ENCODE results near the gene GSTK1. TPM values are rescaled to one million over a fixed set of nuclear protein-coding genes. Genes with fewer than 3 reads are reported as not detected.

Gene GSTK1
- total RNA-seq, 6 donors from 2014 or later = 140 to 194 (median 158) TPM

DNA sequence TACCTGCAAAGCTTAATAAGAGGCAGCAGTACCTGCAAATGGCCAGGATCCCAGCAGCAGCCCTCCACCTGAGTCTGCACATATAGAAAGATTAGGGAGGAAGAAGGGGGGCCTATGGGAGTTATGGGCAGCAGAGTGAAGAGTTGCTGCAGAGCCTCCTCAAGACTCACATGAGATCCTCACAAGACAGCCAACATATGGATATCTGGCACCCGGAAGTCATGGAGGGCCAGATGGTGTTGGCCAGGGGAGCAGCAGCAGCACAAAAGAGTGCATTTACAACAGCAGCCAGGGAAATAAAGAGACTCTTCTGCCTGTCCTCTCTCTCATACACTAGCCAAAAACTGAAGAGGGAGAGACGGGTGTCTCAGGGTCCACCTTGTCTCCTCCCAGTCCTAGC is 45.4 kb upstream of the GSTK1 start:
- DNase-seq (no peak), ATAC-seq (ENCODE audit: low FRiP score in 2 of 2) (no peak)
- H3K36me3 ChIP-seq = no peaks in the 10 kb centered on the region
- H3K27me3 ChIP-seq = no peaks in the 10 kb centered on the region
- H3K27ac ChIP-seq = no peak overlapping the region
- no peaks in the 10 kb centered on the region for H3K4me1 ChIP-seq
- TF ChIP-seq, protein P1, sequence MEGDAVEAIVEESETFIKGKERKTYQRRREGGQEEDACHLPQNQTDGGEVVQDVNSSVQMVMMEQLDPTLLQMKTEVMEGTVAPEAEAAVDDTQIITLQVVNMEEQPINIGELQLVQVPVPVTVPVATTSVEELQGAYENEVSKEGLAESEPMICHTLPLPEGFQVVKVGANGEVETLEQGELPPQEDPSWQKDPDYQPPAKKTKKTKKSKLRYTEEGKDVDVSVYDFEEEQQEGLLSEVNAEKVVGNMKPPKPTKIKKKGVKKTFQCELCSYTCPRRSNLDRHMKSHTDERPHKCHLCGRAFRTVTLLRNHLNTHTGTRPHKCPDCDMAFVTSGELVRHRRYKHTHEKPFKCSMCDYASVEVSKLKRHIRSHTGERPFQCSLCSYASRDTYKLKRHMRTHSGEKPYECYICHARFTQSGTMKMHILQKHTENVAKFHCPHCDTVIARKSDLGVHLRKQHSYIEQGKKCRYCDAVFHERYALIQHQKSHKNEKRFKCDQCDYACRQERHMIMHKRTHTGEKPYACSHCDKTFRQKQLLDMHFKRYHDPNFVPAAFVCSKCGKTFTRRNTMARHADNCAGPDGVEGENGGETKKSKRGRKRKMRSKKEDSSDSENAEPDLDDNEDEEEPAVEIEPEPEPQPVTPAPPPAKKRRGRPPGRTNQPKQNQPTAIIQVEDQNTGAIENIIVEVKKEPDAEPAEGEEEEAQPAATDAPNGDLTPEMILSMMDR (IDR thresholded peaks at IDR 0.05) = no peak
- TF ChIP-seq POLR2A (IDR thresholded peaks at IDR 0.05) = no peak
- TF ChIP-seq POLR2AphosphoS5 (IDR thresholded peaks at IDR 0.05) = no peak
- no peak for TF ChIP-seq EP300 (IDR thresholded peaks at IDR 0.05)
- no peaks in the 10 kb centered on the region for H3K9me3 ChIP-seq
- WGBS, 2 donors = 86 to 93% methylated on average over 2 of the region's 2 CpGs
- H3K4me3 ChIP-seq = no peak overlapping the region

GRCh38 chr7:143221286-143221685 is 42.0 kb upstream of the GSTK1 start:
- no peak for DNase-seq
- Histone ChIP-seq H3K4me1 (no peaks in the 10 kb centered on the region), H3K27ac (no peak overlapping the region), H3K9me3 (no peaks in the 10 kb centered on the region), H3K4me3 (no peak overlapping the region), H3K27me3 (no peaks in the 10 kb centered on the region), H3K36me3 (no peaks in the 10 kb centered on the region)
- no peak for ATAC-seq (ENCODE audit: low FRiP score in 2 of 2)
- TF ChIP-seq, protein P1 (IDR thresholded peaks at IDR 0.05) = no peak
- no peak for TF ChIP-seq POLR2A (IDR thresholded peaks at IDR 0.05)
- no peak for TF ChIP-seq EP300 (IDR thresholded peaks at IDR 0.05)
- TF ChIP-seq POLR2AphosphoS5 (IDR thresholded peaks at IDR 0.05) = no peak
- WGBS, 2 donors = 70 to 73% methylated on average over 2 of the region's 2 CpGs

GRCh38 chr7:143221737-143222136 is 41.5 kb upstream of the GSTK1 start, which contains the start of gene TAS2R40:
Gene TAS2R40, plus strand, starts transcription at chr7:143222037. Its CDS starts 42 bp downstream, at chr7:143222079.
- WGBS, 2 donors = 85 to 88% methylated on average over 3 of the region's 3 CpGs
- no peaks in the 10 kb centered on the region for H3K9me3 ChIP-seq
- peak within 1 kb of the TSS; percentile 55 to 81 (median 67) for H3K27ac ChIP-seq
- DNase-seq (no peak), ATAC-seq (ENCODE audit: low FRiP score in 2 of 2) (no peak)
- H3K36me3 ChIP-seq = no peaks in the 10 kb centered on the region
- no peak within 1 kb of the TSS for H3K4me3 ChIP-seq
- H3K27me3 ChIP-seq = no peaks in the 10 kb centered on the region
- no peak for TF ChIP-seq EP300 (IDR thresholded peaks at IDR 0.05)
- no peak for TF ChIP-seq POLR2AphosphoS5 (IDR thresholded peaks at IDR 0.05)
- TF ChIP-seq POLR2A (IDR thresholded peaks at IDR 0.05) = no peak
- TF ChIP-seq, protein P1 (IDR thresholded peaks at IDR 0.05) = no peak
- H3K4me1 ChIP-seq = no peaks in the 10 kb centered on the region

GRCh38 chr7:143222782-143223181 is 40.5 kb upstream of the GSTK1 start:
- WGBS, 2 donors = 43 to 52% methylated on average over 7 of the region's 7 CpGs
- Histone ChIP-seq H3K9me3 (no peaks in the 10 kb centered on the region), H3K36me3 (no peaks in the 10 kb centered on the region), H3K4me1 (peaks cover 0 to 4% (median 2%) of the 10 kb centered on the region in 4 donors), H3K27ac (peak overlapping the region; percentile 55 to 81 (median 67)), H3K27me3 (no peaks in the 10 kb centered on the region), H3K4me3 (no peak overlapping the region)
- peak in 1 of 2 donors; percentile 80 for DNase-seq
- peak in 1 of 2 donors; percentile 38 for TF ChIP-seq POLR2AphosphoS5 (IDR thresholded peaks at IDR 0.05)
- TF ChIP-seq, protein P1 (IDR thresholded peaks at IDR 0.05) = peak in 1 of 6 experiments; percentile 11
- TF ChIP-seq POLR2A (IDR thresholded peaks at IDR 0.05) = no peak
- no peak for TF ChIP-seq EP300 (IDR thresholded peaks at IDR 0.05)
- ATAC-seq (ENCODE audit: low FRiP score in 2 of 2) = peak; percentile 78 to 84

DNA sequence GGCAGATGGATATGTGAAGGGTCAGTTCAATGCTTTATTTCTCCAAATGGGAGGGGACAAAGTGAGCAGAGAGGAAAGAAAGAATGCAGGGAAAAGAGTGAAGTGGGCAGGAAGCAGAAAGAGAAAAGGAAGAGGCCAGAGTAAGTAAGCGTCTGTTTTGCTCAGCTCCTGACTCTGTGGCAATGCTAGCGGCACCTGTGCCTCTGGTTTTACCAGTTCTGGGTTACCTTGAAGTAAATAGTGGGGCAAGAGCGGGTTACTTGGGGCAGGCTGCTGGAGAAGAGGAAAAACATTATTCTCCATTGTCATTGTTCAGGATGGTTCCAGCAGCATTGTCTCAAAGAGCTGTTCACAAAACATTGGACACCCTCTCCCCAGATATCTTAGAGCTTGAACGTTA is 39.5 kb upstream of the GSTK1 start:
- no peaks in the 10 kb centered on the region for H3K36me3 ChIP-seq
- TF ChIP-seq POLR2A (IDR thresholded peaks at IDR 0.05) (no peak), EP300 (IDR thresholded peaks at IDR 0.05) (no peak), POLR2AphosphoS5 (IDR thresholded peaks at IDR 0.05) (no peak)
- TF ChIP-seq, protein P1 (IDR thresholded peaks at IDR 0.05) = no peak
- DNase-seq = no peak
- 55 to 59% methylated on average over 4 of the region's 4 CpGs for WGBS, 2 donors
- no peaks in the 10 kb centered on the region for H3K9me3 ChIP-seq
- H3K4me3 ChIP-seq = no peak overlapping the region
- peak overlapping the region in 2 of 4 donors; percentile 28 to 81 for H3K27ac ChIP-seq
- no peaks in the 10 kb centered on the region for H3K27me3 ChIP-seq
- no peak for ATAC-seq (ENCODE audit: low FRiP score in 2 of 2)
- H3K4me1 ChIP-seq = peaks cover 0 to 5% (median 3%) of the 10 kb centered on the region in 4 donors
